Stromal cell of bone marrow (primary cell): ENCODE measurements around the gene ULBP3.
"Not testable (repeated sequence)": the region's sequence is repeated elsewhere in the genome, so short reads cannot be mapped to it uniquely, and the experiment has no call there.

Experiments used
- DNase-seq: peaks from one replicate; pipeline ENCODE4 v3.0.0-alpha.2; 2012; ENCODE audit warnings: low read depth

ULBP3 gene

DNA sequence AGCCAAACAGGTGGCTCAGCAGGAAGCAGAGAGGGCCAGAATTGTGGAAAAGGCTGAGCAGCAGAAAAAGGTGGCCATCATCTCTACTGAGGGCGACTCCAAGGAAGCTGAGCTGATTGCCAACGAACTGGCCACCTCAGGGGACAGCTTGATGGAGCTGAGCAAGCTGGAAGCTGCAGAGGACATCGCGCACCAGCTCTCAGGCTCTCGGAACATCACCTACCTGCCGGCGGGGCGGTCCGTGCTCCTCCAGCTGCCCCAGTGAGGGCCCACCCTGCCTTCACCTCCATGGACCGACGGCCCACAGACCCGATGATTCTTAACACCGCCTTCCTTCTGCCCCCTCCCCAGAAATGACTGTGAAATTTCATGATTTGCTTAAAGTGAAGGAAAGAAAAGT, 25.8 kb downstream of the ULBP3 start:
- DNase-seq: no peak

DNA sequence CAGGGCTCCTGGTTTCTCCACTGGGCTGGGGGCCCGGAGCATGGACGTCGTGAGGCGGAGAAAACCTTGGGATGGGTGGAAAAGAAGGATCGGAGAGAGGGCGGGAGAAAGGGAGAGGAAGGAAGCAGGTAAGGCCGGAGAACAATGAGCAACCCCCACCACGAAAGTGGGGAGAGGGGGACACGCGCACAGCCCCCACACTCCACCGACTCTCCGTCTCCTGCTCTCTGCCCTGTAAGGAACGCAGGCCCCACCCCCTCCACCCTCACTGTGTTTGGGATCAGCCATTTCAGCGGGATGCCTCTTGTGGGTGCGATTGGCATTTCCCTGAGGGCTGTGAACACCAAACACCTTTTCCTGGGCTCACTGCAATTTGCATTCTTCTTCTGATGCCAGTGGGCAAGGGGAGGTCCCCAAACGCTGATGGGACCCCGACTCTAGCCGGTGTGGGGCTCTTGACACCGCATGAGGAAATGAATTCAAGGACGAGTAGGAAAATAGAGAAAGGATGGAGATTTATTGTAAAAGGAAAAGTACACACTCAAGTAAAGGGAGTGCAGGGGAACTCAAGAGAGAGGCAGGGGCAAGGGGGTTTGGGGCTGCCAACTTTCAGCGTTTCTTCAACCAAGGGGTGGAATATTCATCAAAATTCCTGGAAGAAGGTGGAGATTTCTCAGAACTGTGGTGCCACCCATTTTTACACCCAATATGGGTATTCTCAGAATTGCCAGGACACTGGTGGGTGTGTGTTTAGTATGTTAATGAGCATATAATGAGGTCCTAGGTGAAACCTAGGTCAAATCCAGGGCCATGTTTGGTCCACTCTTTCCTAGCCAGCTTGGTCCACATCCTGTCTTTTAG, 30.5 kb downstream of the ULBP3 start:
- no peak for DNase-seq

DNA sequence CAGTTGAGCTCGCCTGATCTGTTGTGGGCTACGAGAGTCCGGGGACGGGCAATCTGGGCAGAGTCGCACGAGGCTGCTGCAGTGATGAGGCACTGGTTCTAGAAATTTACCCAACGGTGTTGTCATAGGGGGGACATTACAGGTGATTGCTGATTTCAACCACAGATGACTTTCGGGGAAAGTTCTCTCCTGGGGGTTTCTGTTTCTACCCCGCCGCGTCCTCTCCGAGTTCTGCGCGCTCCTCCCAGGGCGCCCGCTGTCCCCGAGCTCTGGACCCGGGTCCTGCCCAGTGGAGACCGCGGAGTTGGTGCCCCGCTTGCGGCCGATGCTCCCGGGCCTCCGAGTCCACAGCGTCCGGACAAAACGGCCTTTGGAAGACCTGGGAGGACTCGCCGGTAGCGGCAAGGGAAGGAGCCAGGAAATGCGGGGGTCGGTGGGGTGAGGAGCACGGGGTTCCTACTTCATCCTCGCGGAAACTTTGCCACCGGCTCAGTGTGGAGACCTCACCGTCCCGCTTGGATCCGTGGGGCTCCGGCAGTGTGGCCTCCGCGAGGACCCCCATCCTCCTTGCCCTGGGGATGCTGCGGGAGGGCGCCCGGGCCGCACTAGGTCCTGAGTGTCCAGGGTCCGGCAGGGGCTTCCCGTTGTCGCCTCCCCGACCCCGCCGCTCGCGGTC, 31.3 kb downstream of the ULBP3 start:
- no peak for DNase-seq

DNA sequence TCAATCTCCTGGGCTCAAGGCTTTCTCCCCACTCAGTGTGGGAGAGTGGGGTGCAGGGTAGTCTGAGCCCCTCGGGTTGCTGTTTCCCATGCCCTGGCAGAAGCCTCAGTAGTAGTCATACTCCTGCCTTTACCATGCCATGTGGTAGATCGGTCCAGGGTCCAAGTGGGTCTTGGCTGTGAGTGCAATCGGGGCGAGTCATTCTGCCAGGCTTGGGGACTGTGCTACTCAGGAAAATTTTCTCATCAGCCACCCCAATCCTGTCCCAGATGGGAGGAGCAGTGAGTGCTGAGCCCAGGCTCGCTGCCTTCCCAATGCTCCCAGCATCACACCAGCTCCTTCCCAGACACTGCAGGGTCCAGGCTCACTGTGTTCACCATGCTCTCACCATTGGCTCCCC, 32.8 kb downstream of the ULBP3 start:
- no peak for DNase-seq

DNA sequence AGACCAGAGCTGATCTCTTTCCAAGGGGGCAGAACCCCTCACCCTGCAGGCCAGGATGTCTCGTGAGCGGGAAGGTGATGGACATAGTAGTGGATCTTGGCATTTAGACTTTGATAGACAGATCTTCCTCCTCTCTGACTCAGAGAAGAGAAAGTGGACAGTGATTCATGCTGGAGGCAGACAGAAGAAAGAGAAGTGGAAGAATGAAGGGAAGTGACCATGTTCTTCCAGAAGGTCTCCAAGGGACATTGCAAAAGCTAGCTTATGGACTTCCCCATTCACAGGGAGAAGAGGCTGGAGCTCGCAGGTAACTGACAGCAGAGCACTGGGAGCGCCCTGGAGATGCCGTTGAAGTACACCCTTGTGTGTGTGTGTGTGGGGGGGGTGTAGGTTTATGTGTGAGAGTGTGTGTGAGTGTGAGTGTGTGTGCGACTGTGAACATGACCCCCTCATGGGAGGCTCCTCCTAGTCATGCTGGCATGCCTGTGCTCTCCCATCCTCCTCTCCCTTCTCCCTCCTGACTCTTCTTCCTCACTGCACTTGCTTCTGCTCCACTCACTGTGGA, 35.6 kb downstream of the ULBP3 start:
- DNase-seq: no peak

DNA sequence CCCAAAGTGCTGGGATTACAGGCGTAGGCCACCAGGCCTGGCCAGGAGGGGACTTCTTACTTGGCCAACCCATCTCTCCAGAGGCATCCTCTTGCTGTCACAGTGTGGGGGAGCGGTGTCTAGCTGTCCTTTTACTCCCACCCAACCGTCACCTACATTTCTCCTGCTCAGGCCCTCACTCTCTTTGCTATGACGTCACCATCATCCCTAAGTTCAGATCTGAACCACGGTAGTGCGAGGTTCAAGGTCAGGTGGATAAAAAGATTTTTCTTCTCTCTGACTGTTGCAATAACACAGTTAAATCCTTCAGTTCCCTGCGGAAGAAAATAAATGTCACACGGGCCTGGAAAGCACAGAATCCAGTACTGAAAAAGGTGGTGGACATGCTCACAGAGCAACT, 36.3 kb downstream of the ULBP3 start:
- no peak for DNase-seq

DNA sequence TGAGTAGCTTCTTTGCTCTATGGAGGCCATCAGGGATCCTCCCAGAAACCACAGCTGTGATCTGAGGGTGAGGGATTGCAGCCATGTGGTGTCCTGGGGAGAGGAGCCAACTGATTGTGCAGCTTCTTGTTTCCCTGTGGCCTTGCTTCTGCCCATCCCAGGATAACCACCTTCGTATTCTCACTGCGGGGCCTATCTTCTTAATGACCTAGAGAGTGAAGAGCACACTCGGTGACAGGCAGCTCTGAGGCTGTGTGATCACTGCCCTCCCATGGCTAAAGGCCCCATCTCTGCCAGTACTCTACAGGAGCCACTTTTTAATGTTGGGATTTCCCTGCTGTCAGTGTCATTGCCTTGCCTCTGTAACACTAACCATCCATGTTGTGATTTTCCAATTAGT, 38.3 kb downstream of the ULBP3 start:
- DNase-seq: no peak

DNA sequence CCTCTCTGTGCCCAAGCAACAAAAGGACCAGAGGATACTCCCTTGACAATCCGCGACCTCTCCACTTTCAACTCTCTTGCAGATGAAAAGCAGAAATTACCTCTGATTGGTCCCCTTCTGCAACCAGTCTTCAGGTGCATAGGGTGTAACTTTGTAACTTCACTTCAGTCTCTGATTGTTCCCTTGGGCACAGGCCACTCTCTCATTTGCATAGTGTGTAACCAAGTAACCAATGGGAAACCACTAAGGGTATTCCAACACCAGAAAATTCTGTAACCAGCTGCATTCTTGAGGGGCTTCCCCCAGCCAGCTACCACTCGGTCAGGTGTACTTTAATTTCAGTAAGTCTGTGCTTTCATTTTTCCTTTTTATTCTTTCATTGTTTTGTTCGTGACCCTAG, 39.2 kb downstream of the ULBP3 start:
- no peak for DNase-seq

DNA sequence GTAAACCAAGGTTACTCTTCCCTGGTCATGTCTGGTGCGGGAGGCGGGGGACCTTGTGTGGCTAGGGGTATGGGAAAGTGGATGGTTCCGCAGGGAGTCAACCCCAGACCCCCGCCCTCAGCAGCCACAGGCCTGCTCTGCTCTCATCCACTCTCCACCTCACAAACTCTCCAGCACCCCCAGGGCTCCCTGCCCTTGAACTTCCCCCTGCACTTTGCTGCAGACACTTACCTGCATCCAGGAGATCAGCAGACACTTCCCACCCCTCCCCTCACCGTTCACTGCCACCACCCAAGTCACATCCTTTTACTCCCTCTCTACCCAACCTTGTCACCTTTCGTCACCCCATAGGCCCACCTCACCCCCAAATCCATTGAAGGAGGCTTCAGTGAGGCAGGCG, 39.6 kb downstream of the ULBP3 start:
- no peak for DNase-seq

DNA sequence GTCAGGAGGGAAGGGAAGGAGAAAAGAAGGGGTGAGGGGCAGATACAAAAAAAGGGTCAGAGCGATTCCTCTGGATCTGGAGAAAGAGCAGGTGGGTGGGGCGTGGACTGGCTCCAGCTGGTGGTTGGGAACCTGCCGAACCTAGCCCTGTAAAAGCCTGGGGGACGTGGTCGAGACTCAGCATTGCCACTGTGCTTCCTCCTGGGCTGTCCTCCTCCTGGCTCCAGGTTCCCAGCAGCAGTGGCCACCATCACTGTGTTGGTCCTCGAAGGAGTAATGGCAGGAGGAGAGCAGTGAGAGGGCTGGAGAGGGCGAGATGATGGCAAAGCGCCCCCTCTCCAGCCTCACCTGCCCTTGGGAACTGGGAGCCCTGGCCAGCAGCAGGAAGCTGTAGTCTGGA, 40.1 kb downstream of the ULBP3 start:
- DNase-seq: no peak

DNA sequence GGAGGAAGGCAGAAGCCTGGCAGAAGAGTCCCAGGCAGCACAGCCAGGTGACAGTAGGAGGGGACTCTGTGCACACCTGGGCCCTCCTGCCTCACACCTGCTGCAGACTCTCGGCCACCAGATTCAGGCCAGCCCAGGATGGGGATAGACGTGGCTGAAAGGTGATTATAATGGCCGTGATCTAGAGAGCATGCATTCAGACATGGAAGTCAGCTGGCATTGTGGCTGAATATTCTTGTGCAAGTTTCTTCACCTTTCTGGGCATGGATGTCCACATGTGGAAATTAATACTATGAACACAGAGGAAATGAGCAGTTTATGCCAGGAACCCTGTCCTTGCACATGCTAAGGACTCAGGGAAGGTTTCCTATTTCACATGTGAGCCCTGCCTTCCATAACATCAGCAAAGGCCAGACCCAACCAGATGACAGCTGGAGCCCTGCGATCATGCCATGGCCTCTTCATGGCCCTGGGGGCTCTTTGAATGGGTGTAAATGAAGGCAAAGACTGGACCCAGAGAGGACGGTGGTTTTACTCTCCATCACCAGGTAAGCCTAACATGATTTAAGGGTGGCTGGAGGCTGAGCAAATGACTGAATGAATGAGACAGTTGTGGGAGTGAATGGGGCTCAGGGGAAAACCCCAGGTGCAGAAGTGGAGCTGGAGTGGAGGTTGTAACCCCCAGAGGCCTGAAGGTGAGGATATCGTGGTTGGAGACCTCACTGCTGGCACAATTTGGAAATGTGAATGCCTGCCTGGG, 40.9 kb downstream of the ULBP3 start:
- no peak for DNase-seq

DNA sequence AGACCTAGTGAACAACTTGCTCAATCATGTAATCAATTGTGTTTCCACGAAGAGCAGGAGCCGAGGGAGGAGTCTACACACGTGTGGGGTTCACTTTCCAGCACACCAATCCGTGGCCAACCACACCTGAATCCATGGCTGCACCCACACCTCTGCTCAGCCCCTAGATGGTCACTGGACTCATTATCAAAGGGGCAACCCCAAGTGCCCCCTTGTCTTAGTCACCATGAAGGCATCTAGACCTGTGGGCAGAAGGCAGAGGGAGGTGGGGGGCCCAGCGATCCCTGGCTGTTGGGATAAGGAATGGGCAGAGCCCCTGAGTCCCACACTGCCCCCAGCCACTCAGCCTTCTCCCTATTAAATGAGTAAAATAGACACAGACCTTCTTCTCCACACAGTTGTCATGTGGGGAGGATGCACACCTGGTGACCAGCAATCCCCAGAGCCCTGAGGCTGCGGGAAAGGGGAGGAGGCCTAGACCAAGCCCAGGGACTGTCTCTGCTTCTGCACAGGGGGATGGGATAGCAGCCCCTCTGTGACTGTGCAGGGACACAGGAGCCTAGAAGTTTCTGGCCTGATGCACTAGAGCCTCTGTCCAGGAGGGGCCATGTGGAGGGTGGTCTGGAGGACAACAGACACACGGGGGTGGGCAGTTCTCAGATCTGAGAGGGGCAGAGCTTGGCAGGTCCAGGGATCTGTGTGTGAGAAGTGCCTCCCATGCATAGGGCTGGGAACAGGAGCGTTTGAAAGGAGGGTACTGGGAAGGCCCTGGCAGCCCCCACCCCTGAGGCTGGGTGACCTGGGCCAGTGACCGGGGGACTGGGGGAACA, 41.7 kb downstream of the ULBP3 start:
- no peak for DNase-seq

DNA sequence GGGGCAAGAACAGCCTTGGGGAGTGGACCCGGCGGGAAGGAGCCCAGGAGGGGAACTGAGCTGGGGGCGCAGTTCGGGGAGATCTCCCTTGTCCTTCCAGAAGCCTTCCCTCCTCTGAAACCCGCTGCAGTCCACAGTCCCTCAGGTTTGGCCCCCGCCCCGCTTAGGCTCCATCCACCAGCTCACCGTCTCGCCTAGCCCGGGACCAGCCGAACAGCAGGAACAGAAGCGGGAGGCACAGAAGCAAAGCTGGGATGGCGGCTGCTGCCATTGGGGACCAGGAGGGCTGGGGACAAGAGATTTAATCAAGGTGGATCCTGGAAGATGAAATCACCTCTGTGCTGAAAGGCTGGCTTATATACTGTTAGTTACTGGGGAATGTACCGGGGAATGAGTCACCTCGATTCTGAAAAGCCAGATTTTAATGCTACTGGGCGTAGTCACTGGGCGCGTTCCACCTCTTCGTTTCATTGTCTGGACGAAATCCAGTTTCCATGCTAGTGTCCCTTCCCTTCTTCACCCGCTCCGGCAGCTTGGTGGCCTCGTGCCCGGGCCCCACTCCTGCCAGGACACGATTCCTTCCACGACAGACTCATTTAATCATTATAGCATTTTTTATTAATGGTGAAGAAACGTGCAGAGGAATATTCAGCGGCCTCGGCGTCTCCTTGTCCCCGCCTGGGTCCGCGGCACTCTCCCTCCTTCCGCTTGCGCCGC, 43.6 kb downstream of the ULBP3 start, which contains the start of gene RAET1L:
TSS of gene RAET1L (minus strand) at position 332 of the 717 bp plus-strand sequence. CDS start at position 271, 61 bp downstream.
- DNase-seq: peak; percentile 21

DNA sequence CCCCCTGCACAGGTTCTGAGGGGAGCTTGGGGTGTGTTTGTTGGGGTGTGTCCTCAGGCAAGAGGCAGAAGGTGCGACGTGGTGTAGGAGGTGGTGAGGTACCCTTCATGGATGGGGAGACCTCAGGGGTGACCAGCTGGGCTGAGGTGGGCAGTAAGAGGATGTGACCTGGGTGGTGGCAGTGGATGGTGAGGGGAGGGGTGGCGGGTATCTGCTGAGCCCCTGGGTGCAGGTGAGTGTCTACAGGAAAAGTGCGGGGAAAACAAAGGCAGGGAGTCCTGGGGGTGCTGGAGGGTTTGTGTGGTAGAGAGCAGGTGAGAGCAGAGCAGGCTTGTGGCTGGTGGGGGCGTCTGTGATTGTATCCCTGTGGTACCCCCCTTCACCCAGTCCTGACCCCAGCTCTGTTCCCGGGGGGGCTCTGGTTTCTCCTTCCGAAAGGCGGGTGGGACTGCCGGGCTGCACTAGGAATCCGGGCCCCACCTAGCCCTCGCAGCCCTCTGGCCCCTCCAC, 44.2 kb downstream of the ULBP3 start:
- no peak for DNase-seq

DNA sequence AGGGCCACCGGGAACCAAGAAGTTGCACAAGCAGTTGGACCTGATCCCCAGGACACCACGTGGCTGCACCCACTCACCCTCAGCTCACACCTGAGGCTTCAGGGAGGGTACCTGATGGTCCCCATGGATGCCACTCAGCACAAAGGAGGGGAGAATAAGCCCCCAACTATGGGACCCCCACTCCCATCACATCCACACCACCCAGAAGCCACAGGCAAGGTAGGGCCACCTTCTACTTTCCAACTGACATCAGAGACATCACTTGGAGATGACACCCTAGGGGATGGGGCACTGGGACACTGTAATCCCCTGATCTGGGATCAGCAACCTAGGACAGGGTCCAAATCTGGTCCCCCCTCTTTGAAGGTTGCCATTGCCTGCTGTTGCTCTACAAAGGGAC, 44.9 kb downstream of the ULBP3 start:
- not testable (repeated sequence) for DNase-seq

DNA sequence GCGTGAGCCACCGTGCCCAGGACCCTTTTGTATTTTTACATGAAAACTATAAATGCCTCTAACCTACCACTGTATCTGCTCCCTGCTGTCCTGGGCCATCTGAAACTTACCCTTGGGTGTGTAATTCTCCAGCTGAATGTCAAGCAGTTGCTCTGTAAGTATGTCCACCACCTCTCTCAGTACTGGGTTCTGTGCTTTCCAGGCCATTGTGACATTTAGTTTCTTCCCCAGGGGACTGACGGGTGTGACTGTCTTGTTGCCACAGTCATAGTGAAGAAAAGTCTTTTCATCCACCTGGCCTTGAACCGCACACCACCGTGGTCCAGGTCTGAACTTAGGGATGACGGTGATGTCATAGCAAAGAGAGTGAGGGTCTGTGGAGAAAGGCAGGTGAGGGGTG, 47.1 kb downstream of the ULBP3 start:
- not testable (repeated sequence) for DNase-seq

DNA sequence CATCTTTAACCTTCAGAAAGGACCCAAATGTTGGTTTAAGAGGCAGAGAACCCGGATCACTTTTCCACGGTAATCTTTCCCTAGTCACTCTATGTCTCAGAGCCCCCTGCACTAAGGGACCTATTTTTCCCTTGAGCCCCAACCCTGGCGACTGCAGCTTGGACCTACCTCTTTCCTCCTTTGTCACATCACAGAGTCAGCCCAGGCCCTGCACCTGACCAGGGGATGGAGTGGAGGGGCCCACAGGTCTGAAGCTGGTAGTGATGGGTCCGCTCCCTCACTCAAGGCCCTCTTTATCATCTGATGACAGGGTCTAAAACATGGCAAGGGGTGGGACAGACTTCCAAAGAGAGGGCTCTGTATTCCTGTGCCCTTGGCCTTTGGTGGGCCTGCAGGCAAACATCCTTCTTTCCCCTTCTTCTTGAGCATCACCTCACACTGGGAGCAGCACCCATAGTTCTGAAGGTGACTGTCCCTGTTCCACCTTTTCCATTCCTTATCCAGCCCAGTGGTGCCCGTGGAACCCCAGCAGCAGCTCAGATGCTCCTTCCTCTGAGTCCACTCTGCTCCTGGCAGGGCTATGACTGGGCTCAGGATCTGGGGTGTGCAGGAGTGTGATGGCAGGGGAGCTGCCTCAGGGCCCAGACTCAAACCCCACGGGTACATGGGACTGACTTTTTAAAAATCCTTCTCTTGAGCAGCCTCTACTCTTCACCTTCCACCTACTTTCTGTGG, 49.9 kb downstream of the ULBP3 start:
- no peak for DNase-seq

DNA sequence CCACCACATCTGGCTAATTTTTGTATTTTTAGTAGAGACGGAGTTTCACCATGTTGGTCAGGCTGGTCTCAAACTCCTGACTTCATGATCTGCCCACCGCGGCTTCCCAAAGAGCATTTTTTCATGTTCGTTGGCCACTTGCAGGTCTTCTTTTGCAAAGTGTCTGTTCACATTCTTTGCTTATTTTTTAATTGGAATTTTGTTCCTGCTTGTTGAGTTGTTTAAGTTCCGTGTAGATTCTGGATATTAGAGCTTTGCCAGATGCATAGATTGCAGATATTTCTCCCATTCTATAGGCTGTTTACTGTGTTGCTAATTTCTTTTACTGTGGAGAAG, 51.8 kb downstream of the ULBP3 start:
- not testable (repeated sequence) for DNase-seq

DNA sequence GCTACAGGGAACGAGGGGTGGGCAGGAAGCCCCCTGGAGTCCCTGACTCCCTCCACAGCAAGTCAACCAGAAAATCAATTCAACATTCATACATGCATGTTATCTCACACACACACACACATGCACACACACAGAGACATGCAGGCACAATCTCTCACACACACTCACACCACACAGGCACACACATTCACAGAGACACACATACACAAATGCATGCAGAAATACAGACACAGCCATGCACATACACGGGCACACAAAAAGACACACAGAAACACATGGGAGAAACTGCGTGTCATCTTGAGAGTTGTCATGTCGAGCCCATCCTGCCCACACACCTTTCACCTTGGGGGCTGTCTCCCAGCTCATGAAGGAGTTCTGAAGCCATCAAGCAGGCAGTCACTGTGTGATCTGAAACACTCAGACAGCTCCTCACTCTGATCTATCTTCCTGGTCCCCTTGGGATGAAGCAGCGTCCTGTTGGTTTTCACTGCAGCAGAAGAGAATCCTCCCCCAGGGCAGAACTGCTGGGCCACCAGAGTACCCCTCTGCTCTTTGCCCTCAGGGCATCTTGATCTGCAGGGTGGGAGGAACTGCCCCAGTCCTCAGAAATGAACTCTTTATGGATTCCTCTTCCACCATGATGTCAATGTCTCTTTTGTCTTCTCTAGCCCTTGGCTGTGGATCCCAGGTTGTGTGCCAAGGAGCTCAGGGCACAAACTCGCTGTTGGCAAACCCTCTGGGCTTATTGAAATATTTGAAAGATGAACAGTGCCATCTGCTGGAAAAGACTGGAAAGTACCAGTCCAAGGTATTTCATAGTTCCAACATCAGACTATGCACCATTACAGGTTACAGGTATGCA, 52.4 kb downstream of the ULBP3 start:
- peak; percentile 43 for DNase-seq
